ENCODE results near the gene ACYP1.

ACYP1 gene

DNA sequence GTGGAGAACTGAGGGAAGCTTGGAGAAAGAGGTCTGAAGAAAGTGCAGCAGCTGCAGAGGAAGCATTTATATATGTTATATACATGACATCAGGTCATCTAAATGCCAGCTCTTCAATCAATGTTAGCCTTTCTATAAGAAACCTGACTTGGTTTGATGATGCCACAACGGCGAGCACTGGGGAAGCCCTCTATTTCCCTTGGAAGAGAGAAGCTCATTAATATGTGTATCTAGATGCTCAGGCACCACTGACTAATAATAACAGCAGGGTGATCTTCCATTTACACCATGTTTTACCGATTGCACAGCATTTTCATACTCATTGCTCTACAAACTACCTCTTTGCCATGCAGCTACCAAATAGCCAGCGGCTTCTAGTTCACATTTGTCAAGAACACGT, 811 bp downstream of the ACYP1 start:
- 20% methylated on average over 3 of the region's 5 CpGs for WGBS (ENCODE audit: insufficient coverage)
- H3K27ac ChIP-seq (ENCODE audit: insufficient read depth in 1 of 2, low read depth in 1 of 2, low read length in 2 of 2, poor library complexity in 1 of 2, severe bottlenecking in 2 of 2): peak overlapping the region in 1 of 2 experiments; percentile 76
- ChIA-PET CTCF (interaction anchor here (0.7 to 3.3 kb wide), 7 partner anchors 11 to 25 kb away, joined by 3 to 10 read pairs (median 3); partner anchors contain the start of gene MLH3), POLR2A (interaction anchor here (0.6 kb wide), 1 partner anchor 1591 kb away, joined by 5 read pairs; no protein-coding TSS in a partner anchor)
- H3K4me1 ChIP-seq (ENCODE audit: control extremely low read depth in 1 of 4, control insufficient read depth in 4 of 4, insufficient read depth in 4 of 4, low read length in 3 of 4): peaks cover 6 to 15% (median 10%) of the 10 kb centered on the region in 4 experiments
- peak overlapping the region in 6 of 7 experiments; percentile 87 to 100 (median 94) for H3K4me3 ChIP-seq (ENCODE audit: control insufficient read depth in 1 of 7, extremely low read depth in 1 of 7, insufficient read depth in 4 of 7, low read depth in 2 of 7, low read length in 6 of 7)
- no peaks in the 10 kb centered on the region for H3K27me3 ChIP-seq (replicated peaks in 2 of 5; ENCODE audit: control insufficient read depth in 4 of 5, insufficient read depth in 5 of 5, low read length in 4 of 5)
- no peaks in the 10 kb centered on the region for H3K9me3 ChIP-seq (ENCODE audit: control extremely low read depth in 1 of 5, control insufficient read depth in 4 of 5, insufficient read depth in 2 of 5, low read depth in 1 of 5, low read length in 4 of 5)
- DNase-seq: peak in 2 of 3 donors; percentile 20 to 29
- peaks cover 0 to 9% (median 1%) of the 10 kb centered on the region in 4 experiments for H3K36me3 ChIP-seq (ENCODE audit: control insufficient read depth in 4 of 4, insufficient read depth in 4 of 4, low read length in 3 of 4)

- H3K27ac ChIP-seq (ENCODE audit: insufficient read depth in 1 of 2, low read depth in 1 of 2, low read length in 2 of 2, poor library complexity in 1 of 2, severe bottlenecking in 2 of 2): no peak overlapping the region
- peaks cover 6 to 15% (median 10%) of the 10 kb centered on the region in 4 experiments for H3K4me1 ChIP-seq (ENCODE audit: control extremely low read depth in 1 of 4, control insufficient read depth in 4 of 4, insufficient read depth in 4 of 4, low read length in 3 of 4)
- no peak overlapping the region for H3K4me3 ChIP-seq (ENCODE audit: control insufficient read depth in 1 of 7, extremely low read depth in 1 of 7, insufficient read depth in 4 of 7, low read depth in 2 of 7, low read length in 6 of 7)
- 40% methylated on average over 2 of the region's 2 CpGs for WGBS (ENCODE audit: insufficient coverage)
- H3K9me3 ChIP-seq (ENCODE audit: control extremely low read depth in 1 of 5, control insufficient read depth in 4 of 5, insufficient read depth in 2 of 5, low read depth in 1 of 5, low read length in 4 of 5): no peaks in the 10 kb centered on the region
- CTCF ChIA-PET: no interaction called here
- peaks cover 0 to 9% (median 1%) of the 10 kb centered on the region in 4 experiments for H3K36me3 ChIP-seq (ENCODE audit: control insufficient read depth in 4 of 4, insufficient read depth in 4 of 4, low read length in 3 of 4)
- no peak for DNase-seq
- POLR2A ChIA-PET: no interaction called here
- H3K27me3 ChIP-seq (replicated peaks in 2 of 5; ENCODE audit: control insufficient read depth in 4 of 5, insufficient read depth in 5 of 5, low read length in 4 of 5): no peaks in the 10 kb centered on the region
Observed at GRCh38 chr14:75060420-75060819, 3.4 kb downstream of the ACYP1 start.

DNA sequence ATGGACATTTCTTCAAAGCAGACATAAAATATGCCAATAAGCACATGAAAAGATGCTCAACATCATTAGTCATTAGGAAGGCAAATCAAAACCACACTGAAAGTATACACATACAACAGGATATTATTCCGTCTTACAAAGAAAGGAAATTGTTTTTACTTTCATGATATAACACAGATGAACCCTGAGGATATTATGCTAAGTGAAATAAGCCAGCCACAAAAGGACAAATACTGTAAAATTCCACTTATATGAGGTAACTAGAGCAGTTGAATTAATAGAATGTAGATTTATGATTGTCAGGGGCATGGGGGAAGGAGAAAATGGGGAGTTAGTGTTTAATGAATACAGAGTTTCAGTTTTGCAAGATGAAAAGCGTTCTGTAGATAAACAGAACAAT, 4.2 kb downstream of the ACYP1 start:
- Histone ChIP-seq H3K36me3 (ENCODE audit: control insufficient read depth in 4 of 4, insufficient read depth in 4 of 4, low read length in 3 of 4) (peaks cover 0 to 9% (median 1%) of the 10 kb centered on the region in 4 experiments), H3K4me3 (ENCODE audit: control insufficient read depth in 1 of 7, extremely low read depth in 1 of 7, insufficient read depth in 4 of 7, low read depth in 2 of 7, low read length in 6 of 7) (no peak overlapping the region), H3K27ac (ENCODE audit: insufficient read depth in 1 of 2, low read depth in 1 of 2, low read length in 2 of 2, poor library complexity in 1 of 2, severe bottlenecking in 2 of 2) (no peak overlapping the region), H3K4me1 (ENCODE audit: control extremely low read depth in 1 of 4, control insufficient read depth in 4 of 4, insufficient read depth in 4 of 4, low read length in 3 of 4) (peaks cover 6 to 15% (median 10%) of the 10 kb centered on the region in 4 experiments), H3K9me3 (ENCODE audit: control extremely low read depth in 1 of 5, control insufficient read depth in 4 of 5, insufficient read depth in 2 of 5, low read depth in 1 of 5, low read length in 4 of 5) (no peaks in the 10 kb centered on the region), H3K27me3 (replicated peaks in 2 of 5; ENCODE audit: control insufficient read depth in 4 of 5, insufficient read depth in 5 of 5, low read length in 4 of 5) (no peaks in the 10 kb centered on the region)
- ChIA-PET POLR2A (no interaction called here), CTCF (no interaction called here)
- DNase-seq: no peak
- WGBS (ENCODE audit: insufficient coverage): no CpG with 5 or more reads among the region's 2 CpGs

DNA sequence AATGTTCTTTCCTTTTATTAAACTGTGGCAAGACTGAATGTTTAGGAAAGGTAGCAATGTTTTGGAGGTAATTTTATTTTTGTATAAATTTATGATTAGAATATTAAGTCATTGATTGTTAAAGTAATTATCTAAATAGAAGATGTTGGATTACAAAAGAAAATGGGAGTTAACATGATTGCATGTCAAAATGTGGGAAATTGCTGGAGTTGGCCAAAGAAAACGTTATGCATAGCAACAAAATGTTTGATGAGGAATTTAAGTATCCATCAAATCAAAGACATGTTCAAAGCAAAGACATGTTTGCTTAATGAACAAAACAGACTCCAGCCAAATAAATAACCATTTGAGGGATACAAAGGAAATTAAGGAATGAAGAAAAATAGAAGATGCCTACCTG, 9.4 kb downstream of the ACYP1 start:
- H3K27ac ChIP-seq (ENCODE audit: insufficient read depth in 1 of 2, low read depth in 1 of 2, low read length in 2 of 2, poor library complexity in 1 of 2, severe bottlenecking in 2 of 2): no peak overlapping the region
- H3K9me3 ChIP-seq (ENCODE audit: control extremely low read depth in 1 of 5, control insufficient read depth in 4 of 5, insufficient read depth in 2 of 5, low read depth in 1 of 5, low read length in 4 of 5): no peaks in the 10 kb centered on the region
- peaks cover 0 to 2% (median 0%) of the 10 kb centered on the region in 4 experiments for H3K36me3 ChIP-seq (ENCODE audit: control insufficient read depth in 4 of 4, insufficient read depth in 4 of 4, low read length in 3 of 4)
- H3K27me3 ChIP-seq (replicated peaks in 2 of 5; ENCODE audit: control insufficient read depth in 4 of 5, insufficient read depth in 5 of 5, low read length in 4 of 5): no peaks in the 10 kb centered on the region
- H3K4me1 ChIP-seq (ENCODE audit: control extremely low read depth in 1 of 4, control insufficient read depth in 4 of 4, insufficient read depth in 4 of 4, low read length in 3 of 4): peaks cover 4 to 21% (median 11%) of the 10 kb centered on the region in 4 experiments
- ChIA-PET POLR2A (no interaction called here), CTCF (no interaction called here)
- DNase-seq: no peak
- WGBS (ENCODE audit: insufficient coverage): no CpG with 5 or more reads among the region's 1 CpG
- no peak overlapping the region for H3K4me3 ChIP-seq (ENCODE audit: control insufficient read depth in 1 of 7, extremely low read depth in 1 of 7, insufficient read depth in 4 of 7, low read depth in 2 of 7, low read length in 6 of 7)

DNA sequence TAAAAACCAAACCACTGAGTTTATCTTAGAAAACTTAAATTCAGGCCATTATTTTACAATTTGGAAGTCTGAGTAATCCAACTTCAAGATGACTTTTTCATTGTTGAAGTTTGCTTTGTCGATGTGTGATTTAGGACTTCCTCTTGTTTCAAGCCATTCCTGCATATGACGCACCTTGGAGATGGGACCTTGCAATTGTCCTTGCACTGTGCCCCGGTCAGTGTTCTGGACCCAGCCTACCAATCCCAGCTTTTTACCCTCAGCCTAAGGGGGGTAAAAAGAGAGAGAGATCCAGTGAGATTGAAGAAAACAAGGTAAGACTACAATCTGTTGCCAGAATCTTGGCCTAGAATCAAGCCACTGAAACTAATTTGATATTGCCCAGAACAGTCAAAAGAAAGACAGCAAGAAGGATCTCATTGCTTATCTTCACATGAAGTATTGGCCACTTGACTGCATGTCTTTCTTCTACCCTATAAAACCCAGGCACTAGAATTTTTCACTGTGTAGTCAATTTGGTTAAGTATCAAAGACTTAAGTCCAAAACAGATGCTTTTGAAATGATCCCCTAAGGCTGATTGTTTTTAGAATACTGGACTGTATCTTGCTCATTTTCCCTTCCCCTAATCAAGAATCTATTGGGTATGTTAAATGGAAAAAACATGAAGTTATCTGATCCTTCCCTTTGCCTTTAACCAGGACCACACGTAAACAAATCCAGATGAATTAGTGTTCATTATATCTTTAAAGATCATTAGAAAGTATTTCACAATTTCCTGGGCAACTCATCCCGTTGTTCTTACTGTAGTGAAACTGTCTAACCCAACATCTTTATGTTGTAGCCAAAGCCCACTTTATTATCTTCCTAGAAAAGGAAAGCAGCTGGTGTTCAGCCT, 10.2 kb downstream of the ACYP1 start:
- Histone ChIP-seq H3K36me3 (ENCODE audit: control insufficient read depth in 4 of 4, insufficient read depth in 4 of 4, low read length in 3 of 4) (peaks cover 0 to 5% (median 1%) of the 10 kb centered on the region in 4 experiments), H3K4me3 (ENCODE audit: control insufficient read depth in 1 of 7, extremely low read depth in 1 of 7, insufficient read depth in 4 of 7, low read depth in 2 of 7, low read length in 6 of 7) (no peak overlapping the region), H3K27ac (ENCODE audit: insufficient read depth in 1 of 2, low read depth in 1 of 2, low read length in 2 of 2, poor library complexity in 1 of 2, severe bottlenecking in 2 of 2) (no peak overlapping the region), H3K9me3 (ENCODE audit: control extremely low read depth in 1 of 5, control insufficient read depth in 4 of 5, insufficient read depth in 2 of 5, low read depth in 1 of 5, low read length in 4 of 5) (no peaks in the 10 kb centered on the region), H3K27me3 (replicated peaks in 2 of 5; ENCODE audit: control insufficient read depth in 4 of 5, insufficient read depth in 5 of 5, low read length in 4 of 5) (no peaks in the 10 kb centered on the region), H3K4me1 (ENCODE audit: control extremely low read depth in 1 of 4, control insufficient read depth in 4 of 4, insufficient read depth in 4 of 4, low read length in 3 of 4) (peaks cover 4 to 21% (median 11%) of the 10 kb centered on the region in 4 experiments)
- CTCF ChIA-PET: no interaction called here
- POLR2A ChIA-PET: no interaction called here
- DNase-seq: no peak
- 68% methylated on average over 3 of the region's 5 CpGs for WGBS (ENCODE audit: insufficient coverage)

- CTCF ChIA-PET: interaction anchor here (0.6 to 1.7 kb wide), 5 partner anchors 11 to 117 kb away, joined by 3 to 4 read pairs (median 3); no protein-coding TSS in a partner anchor
- Histone ChIP-seq H3K27ac (ENCODE audit: insufficient read depth in 1 of 2, low read depth in 1 of 2, low read length in 2 of 2, poor library complexity in 1 of 2, severe bottlenecking in 2 of 2) (peak overlapping the region; percentile 44 to 86), H3K36me3 (ENCODE audit: control insufficient read depth in 4 of 4, insufficient read depth in 4 of 4, low read length in 3 of 4) (peaks cover 0 to 5% (median 2%) of the 10 kb centered on the region in 4 experiments), H3K4me3 (ENCODE audit: control insufficient read depth in 1 of 7, extremely low read depth in 1 of 7, insufficient read depth in 4 of 7, low read depth in 2 of 7, low read length in 6 of 7) (peak overlapping the region; percentile 57 to 86 (median 70)), H3K4me1 (ENCODE audit: control extremely low read depth in 1 of 4, control insufficient read depth in 4 of 4, insufficient read depth in 4 of 4, low read length in 3 of 4) (peaks cover 4 to 21% (median 11%) of the 10 kb centered on the region in 4 experiments), H3K27me3 (replicated peaks in 2 of 5; ENCODE audit: control insufficient read depth in 4 of 5, insufficient read depth in 5 of 5, low read length in 4 of 5) (no peaks in the 10 kb centered on the region), H3K9me3 (ENCODE audit: control extremely low read depth in 1 of 5, control insufficient read depth in 4 of 5, insufficient read depth in 2 of 5, low read depth in 1 of 5, low read length in 4 of 5) (no peaks in the 10 kb centered on the region)
- DNase-seq: peak in 2 of 3 donors; percentile 30 to 41
- 100% methylated on average over 1 of the region's 5 CpGs for WGBS (ENCODE audit: insufficient coverage)
- POLR2A ChIA-PET: no interaction called here
Observed at GRCh38 chr14:75051556-75051899, 12.3 kb downstream of the ACYP1 start.

All from common myeloid progenitor, CD34-positive (primary cell).